DMS53 (cell line): Measurements from ENCODE around the gene SEC14L5.

ENCODE experiments used
- DNase-seq: peaks from one replicate; lab custom pipeline; 2025; lab: John Stamatoyannopoulos, UW

The SEC14L5 gene

GRCh38 chr16:5015351-5015750 lies 57.2 kb downstream of the SEC14L5 start:
- no peak for DNase-seq

GRCh38 chr16:5015887-5016286 lies 57.8 kb downstream of the SEC14L5 start:
- no peak for DNase-seq

GRCh38 chr16:5016967-5017677 lies 59.0 kb downstream of the SEC14L5 start:
- DNase-seq = no peak

DNA sequence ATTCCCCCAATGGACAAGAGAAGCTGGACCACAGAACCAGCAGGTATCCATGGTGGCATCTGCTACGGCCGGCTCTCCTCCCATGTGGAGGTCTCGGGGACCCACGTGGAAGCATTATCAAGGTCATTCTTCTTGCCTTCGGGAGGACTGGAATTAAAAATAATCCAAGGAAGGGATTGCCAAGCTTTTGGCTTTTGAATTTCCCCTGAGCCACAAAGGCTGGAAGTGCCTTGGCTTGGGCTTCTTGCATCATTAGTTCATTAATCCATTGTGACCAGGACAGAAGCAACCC lies 59.5 kb downstream of the SEC14L5 start:
- DNase-seq = no peak

DNA sequence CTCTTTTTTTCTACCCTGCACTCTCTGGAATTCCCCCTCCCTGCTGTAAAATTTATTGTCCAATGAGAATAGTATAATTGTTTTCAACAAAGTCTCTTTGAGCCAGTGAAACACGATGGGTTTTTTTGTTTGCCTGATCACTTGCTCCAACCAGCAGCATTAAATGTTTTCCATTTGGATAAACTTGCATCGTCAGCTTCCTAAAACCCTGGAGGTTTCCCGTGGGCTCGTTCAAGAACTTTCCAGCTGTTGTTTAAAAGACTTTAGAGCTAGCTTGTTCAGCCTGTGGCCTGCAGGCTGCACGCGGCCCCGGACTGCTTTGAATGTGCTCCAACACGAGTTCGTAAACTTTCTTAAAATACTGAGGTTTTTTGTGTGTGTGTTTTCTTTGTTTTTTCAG lies 60.7 kb downstream of the SEC14L5 start:
- no peak for DNase-seq

- no peak for DNase-seq
Observed at GRCh38 chr16:5019775-5020174, 61.6 kb downstream of the SEC14L5 start.

- no peak for DNase-seq
Observed at GRCh38 chr16:5020551-5020950, 62.4 kb downstream of the SEC14L5 start.

DNA sequence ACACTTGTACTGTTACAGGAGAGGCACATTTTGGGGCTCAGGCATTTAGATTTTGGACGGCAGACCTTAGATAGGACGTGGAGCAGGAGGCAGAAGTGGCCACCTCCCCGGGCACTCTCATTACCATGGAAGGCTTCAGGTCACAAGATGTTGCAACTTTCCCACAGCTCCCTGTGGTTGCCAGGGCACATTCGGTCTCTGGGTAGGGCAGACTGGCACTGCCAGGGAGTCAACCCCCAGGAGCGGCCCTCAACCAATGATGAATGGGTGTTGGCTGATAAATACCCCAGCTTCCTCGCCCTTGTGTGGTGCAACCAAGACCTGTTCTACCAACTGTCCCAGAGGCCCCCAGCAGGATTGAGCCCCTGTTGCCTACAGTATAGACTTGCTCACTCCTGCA lies 64.4 kb downstream of the SEC14L5 start:
- DNase-seq = no peak

- peak; percentile 76 for DNase-seq
Observed at GRCh38 chr16:5024632-5025031, 66.5 kb downstream of the SEC14L5 start.

- DNase-seq = peak; percentile 61
Observed at GRCh38 chr16:5025171-5025632, 67.1 kb downstream of the SEC14L5 start.

DNA sequence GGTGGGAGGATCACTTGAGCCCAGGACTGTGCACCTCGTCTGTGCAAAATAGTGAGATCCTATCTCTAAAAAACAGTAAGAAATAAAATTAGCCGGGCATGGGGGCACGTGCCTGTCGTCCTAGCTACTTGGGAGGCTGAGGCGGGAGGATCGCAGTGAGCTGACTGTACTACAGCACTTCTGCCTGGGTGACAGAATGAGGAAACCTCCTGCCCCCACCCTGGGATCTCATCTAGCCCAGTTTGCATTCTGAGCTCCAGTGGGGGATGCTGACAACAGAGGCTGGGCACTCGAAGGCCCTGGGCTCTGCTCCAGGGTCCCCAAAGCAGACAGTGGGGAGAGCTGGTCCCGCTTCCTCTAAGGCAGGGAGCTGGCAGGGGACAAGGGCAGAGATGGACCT lies 68.5 kb downstream of the SEC14L5 start:
- no peak for DNase-seq

DNA sequence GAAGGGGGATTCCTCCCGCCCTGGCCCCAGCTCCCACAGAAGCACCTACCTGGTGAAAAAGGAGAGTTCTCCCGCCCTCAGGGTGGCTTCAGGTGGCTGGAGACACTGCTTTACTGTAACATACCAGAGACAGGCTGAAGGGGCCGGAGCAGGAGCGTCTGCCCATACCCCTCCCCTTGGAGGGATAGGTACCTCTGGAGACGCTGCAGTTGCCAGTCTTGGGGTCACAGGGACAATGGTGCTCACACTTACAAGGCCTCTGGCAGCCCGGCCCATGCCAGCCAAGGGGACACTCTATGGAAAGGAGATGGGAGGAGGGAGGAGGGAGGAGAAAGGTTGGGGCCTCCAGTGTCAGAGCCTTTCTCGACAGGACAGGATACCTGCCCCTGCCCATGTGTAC lies 69.0 kb downstream of the SEC14L5 start:
- DNase-seq = no peak

DNA sequence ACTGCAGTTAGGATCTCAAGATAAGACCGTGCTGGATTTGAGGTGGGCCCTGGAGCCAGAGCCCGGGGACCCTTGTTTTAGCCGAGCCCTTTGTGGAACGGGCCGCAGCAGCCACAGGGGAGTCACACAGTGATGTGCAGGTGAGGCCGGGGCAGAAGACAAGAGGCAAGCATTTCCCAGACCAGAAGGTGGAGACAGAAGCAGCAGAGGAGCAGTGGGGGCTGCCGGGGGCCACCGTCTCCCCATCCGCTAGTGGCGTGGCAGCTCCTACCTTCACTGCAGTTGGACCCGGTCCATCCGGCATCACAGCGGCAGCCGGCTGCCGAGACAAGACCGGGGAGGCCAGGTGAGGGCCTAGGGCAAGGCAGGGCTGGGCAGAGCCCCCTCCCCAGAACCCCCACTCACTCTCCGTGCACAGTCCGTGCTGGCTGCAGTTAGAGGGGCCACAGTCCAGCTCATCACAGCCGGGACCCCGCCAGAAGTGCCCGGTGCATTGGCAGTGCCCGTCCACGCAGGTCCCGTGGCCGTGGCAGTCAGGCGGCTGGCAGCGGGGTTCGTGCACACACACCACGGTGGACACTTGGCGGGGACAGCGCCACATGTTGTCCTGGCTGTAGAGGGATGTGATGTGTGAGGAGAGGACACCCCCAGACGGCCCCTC lies 69.6 kb downstream of the SEC14L5 start:
- no peak for DNase-seq

GRCh38 chr16:5028950-5029475 lies 70.9 kb downstream of the SEC14L5 start:
- DNase-seq = no peak

GRCh38 chr16:5030251-5030870 lies 72.2 kb downstream of the SEC14L5 start:
- no peak for DNase-seq

DNA sequence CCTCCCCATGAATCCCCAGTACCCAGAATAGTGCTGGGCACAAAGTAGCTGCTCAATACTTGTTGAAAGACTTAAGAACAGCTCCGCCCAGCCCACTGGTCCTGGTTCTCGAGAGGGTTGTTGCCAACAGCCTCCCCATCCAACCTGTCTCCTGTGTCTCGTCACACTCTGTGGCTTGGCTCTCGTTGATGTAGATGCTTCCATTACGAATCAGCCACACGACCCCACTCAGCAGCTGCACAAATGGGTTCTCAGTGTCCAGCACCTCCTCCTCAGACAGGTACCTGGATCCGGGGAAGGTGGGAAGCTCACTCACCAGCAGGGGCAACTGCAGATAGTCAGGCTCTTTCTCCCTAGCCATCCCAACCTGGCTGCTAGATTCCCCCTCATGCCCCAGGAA lies 73.5 kb downstream of the SEC14L5 start:
- DNase-seq = no peak

GRCh38 chr16:5032748-5033167 lies 74.6 kb downstream of the SEC14L5 start:
- DNase-seq = peak; percentile 37

- DNase-seq = peak; percentile 89
Observed at GRCh38 chr16:5033256-5034166, 75.4 kb downstream of the SEC14L5 start, which contains the start of gene NAGPA. NAGPA (minus strand) TSS chr16:5033935; CDS start chr16:5033914, 21 bp downstream.

DNA sequence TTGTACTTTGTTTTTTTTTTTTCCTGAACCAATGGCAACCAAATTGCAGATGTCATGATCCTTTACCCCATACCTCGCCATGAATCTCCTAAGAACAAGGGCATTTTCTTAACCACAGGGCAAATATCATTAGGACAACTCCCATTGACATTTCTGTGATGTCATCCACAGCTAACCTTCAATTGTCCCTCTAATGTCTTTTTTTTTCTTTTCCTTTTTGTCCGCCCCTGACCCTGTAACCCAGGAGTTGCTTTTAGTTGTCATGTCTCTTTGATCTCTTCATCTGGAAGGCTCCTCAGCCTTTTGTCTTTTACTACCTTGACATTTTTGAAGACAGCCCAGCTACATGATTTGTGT lies 76.0 kb downstream of the SEC14L5 start:
- DNase-seq = no peak

DNA sequence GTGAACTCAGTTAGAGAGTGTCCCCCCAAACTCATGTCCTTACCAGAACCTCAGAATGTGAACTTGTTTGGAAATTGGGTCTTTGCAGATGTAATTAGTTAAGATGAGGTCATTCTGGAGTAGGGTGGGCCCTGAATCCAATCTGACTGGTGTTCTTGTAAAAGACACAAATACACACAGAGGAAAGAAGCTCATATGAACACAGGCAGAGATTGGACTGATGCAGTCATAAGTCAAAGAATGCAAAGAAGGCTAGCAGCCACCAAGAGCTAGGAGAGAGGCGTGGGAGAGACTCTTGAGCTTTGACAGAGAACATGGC lies 77.7 kb downstream of the SEC14L5 start:
- DNase-seq = no peak

GRCh38 chr16:5036228-5037156 lies 78.4 kb downstream of the SEC14L5 start:
- no peak for DNase-seq
